ENCODE measurements around the gene FTCD. TPM values are rescaled to one million over a fixed set of nuclear protein-coding genes. Genes with fewer than 3 reads are reported as not detected.

Gene FTCD
- total and polyA plus RNA-seq, 10 of the 15 experiments (the other 5 are each of a cell fraction or from before 2014, with no cell fraction given) = 0.27 to 0.28 TPM; not detected in 8

GRCh38 chr21:46122758-46123683 is 32.4 kb downstream of the FTCD start (continued):
- TF ChIP-seq ELK1 (IDR thresholded peaks at IDR 0.05; ENCODE audit: low read depth, low read length) (no peak), ZNF274 (IDR thresholded peaks at IDR 0.05; ENCODE audit: insufficient read depth, insufficient read length) (no peak), SUPT20H (IDR thresholded peaks at IDR 0.05; ENCODE audit: borderline replicate concordance, control insufficient read depth, low read depth, low read length) (no peak), NR2C2 (IDR thresholded peaks at IDR 0.05; ENCODE audit: borderline replicate concordance, control insufficient read depth, insufficient read length, low read depth) (no peak), E4F1 (IDR thresholded peaks at IDR 0.05; ENCODE audit: borderline replicate concordance, partially characterized antibody) (no peak), ZNF592 (IDR thresholded peaks at IDR 0.05) (no peak), TCF7 (IDR thresholded peaks at IDR 0.05; ENCODE audit: borderline replicate concordance) (no peak), BCL3 (IDR thresholded peaks at IDR 0.05; ENCODE audit: borderline replicate concordance, insufficient read depth, low read depth, low read length, poor library complexity, severe bottlenecking) (no peak), EP300 (IDR thresholded peaks at IDR 0.05; ENCODE audit: borderline replicate concordance in 1 of 2, control insufficient read depth in 1 of 2, low read depth in 2 of 2, low read length in 2 of 2) (no peak), JUNB (IDR thresholded peaks at IDR 0.05) (no peak), NFYB (IDR thresholded peaks at IDR 0.05; ENCODE audit: insufficient read depth, low read depth, low read length) (no peak), MEF2A (IDR thresholded peaks at IDR 0.05; ENCODE audit: insufficient read depth, low read depth, low read length) (no peak)

All from GM12878 (cell line).